ENCODE data around the gene PRICKLE3. TPM values are rescaled to one million over a fixed set of nuclear protein-coding genes. Genes with fewer than 3 reads are reported as not detected.
A peak's percentile ranks its signal among the peaks of the same experiment; 100 is the strongest.

The PRICKLE3 gene
- total and polyA plus RNA-seq, 4 experiments from 2014 or later, result 0.73 to 12.3 (median 8.3) TPM

DNA sequence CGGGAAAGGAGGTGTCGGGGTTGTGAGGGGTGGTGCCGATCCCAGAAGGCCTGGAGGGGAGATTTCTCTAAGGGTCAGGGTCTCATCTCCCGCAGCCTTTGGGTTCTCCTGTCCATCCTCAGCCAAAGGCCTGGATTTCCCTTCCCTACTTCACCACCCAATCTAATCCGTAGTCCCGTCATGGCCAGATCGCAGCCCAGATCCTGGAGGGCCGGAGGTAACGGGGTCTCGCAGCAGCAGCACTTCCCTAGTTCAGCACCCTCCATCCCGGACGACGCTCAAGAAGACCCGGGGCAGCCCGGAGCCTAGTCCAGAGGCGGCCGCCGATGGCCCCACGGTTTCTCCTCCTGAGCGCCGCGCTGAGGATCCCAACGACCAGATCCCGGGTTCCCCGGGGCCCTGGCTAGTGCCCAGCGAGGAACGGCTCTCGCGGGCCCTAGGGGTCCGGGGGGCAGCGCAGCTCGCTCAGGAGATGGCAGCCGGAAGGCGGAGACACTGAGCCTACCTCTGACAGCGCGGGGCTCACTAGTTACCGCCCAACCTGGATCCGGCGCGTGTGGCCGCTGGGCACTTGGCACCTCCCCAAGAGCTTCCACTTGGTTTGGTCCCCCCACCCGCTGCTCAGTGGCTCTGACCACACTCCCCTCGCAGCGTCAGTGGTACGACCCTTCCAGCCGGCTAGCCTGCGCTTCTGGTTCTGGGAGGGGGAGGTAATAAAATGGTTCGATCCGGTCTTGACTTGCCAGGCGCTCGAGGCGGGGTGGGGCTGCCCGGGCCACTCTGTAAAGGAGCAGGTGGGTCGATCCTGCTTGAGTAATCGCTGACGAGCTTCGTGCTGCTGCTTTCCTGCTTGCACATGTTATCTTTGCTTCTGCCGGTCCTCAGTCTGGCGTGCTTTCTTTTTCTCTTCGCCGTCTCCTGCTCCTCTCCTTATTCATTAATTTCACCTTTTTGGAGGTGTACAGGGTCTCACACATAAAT is 20.0 kb downstream of the PRICKLE3 start:
- peak overlapping the region; percentile 85 to 95 (median 88) for H3K4me3 Mint-ChIP-seq
- POLR2A ChIA-PET (ENCODE audit: partially characterized antibody), result interaction anchor here (0.8 to 2.6 kb wide), 22 partner anchors 9 to 365 kb away, joined by 3 to 37 read pairs (median 4); partner anchors contain the start of genes GRIPAP1, HDAC6, PPP1R3F and PRAF2
- no peaks in the 10 kb centered on the region for H3K27me3 Mint-ChIP-seq
- peaks cover 0 to 4% (median 0%) of the 10 kb centered on the region in 8 donors for H3K9me3 Mint-ChIP-seq
- H3K4me1 ChIP-seq (ENCODE audit: insufficient read depth, low read length), result peaks cover 41% of the 10 kb centered on the region
- CTCF ChIA-PET (ENCODE audit: partially characterized antibody), result interaction anchor here (1.0 to 4.8 kb wide), 9 partner anchors 10 to 28 kb away, joined by 3 to 31 read pairs (median 7); partner anchors contain the start of gene PRICKLE3
- no peaks in the 10 kb centered on the region for H3K9me3 ChIP-seq (ENCODE audit: control insufficient read depth in 1 of 2, low read length in 2 of 2)
- peaks cover 0 to 1% of the 10 kb centered on the region in 2 donors for H3K36me3 Mint-ChIP-seq
- DNase-seq, result peak; percentile 70 to 91 (median 78)
- intact Hi-C loops (cut with micrococcal nuclease), result loop anchor here (2.0 to 10.0 kb wide), 2 partner anchors 43 to 91 kb away; partner anchors contain the start of genes GPKOW, PRAF2 and WDR45
- no peaks in the 10 kb centered on the region for H3K27me3 ChIP-seq (ENCODE audit: insufficient read depth, low read length)
- H3K4me3 ChIP-seq (ENCODE audit: low read length in 2 of 2), result peak overlapping the region in 1 of 2 donors; percentile 54
- peak overlapping the region; percentile 93 to 98 (median 97) for H3K27ac Mint-ChIP-seq
- H3K4me1 Mint-ChIP-seq, result peaks cover 14 to 45% (median 29%) of the 10 kb centered on the region in 4 donors
- H3K27ac ChIP-seq (ENCODE audit: low read depth, low read length), result peak overlapping the region; percentile 63
- H3K36me3 ChIP-seq (ENCODE audit: insufficient read depth, low read length), result no peaks in the 10 kb centered on the region

DNA sequence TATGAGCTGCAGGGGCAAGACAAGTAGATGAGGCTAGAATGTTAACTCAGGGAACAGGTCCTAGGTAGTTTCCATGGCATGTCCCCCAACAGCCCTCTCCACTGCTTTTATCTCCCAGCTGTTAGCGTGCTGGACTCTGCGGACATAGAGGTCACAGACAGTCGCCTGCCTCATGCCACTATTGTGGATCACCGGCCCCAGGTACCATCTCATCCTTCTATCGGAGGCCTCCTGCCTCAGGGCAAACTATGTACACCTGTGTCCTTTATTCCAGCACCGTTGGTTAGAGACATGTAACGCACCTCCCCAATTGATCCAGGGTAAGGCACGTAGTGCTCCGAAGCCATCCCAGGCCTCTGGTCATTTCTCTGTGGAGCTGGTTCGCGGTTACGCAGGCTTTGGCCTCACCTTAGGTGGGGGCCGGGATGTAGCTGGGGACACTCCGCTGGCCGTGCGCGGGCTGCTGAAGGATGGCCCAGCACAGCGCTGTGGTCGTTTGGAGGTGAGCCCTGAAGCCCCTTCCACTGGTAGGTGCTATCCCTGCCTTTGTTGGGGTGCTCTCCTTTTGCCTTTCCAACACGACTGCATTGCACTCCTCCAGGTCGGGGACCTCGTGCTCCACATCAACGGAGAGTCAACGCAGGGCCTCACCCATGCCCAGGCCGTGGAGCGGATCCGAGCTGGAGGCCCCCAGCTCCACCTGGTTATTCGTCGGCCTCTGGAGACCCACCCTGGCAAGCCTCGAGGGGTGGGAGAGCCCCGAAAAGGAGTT is 21.4 kb downstream of the PRICKLE3 start:
- DNase-seq, result no peak
- Histone ChIP-seq H3K27ac (ENCODE audit: low read depth, low read length) (peak overlapping the region; percentile 58), H3K4me1 (ENCODE audit: insufficient read depth, low read length) (peaks cover 41% of the 10 kb centered on the region), H3K27me3 (ENCODE audit: insufficient read depth, low read length) (no peaks in the 10 kb centered on the region), H3K9me3 (ENCODE audit: control insufficient read depth in 1 of 2, low read length in 2 of 2) (no peaks in the 10 kb centered on the region), H3K4me3 (ENCODE audit: low read length in 2 of 2) (no peak overlapping the region), H3K36me3 (ENCODE audit: insufficient read depth, low read length) (no peaks in the 10 kb centered on the region)
- Mint-ChIP-seq H3K9me3 (peaks cover 0 to 4% (median 0%) of the 10 kb centered on the region in 8 donors), H3K4me3 (peak overlapping the region in 6 of 8 donors; percentile 70 to 88 (median 80)), H3K4me1 (peaks cover 14 to 45% (median 29%) of the 10 kb centered on the region in 4 donors), H3K27ac (peak overlapping the region in 6 of 7 donors; percentile 32 to 95 (median 94)), H3K36me3 (peaks cover 0 to 1% of the 10 kb centered on the region in 2 donors), H3K27me3 (no peaks in the 10 kb centered on the region)
- ChIA-PET POLR2A (ENCODE audit: partially characterized antibody) (interaction anchor here (0.8 to 2.4 kb wide), 3 partner anchors 16 to 108 kb away, joined by 3 to 11 read pairs (median 5); no protein-coding TSS in a partner anchor), CTCF (ENCODE audit: partially characterized antibody) (interaction anchor here (0.6 to 1.8 kb wide), 4 partner anchors 8 to 28 kb away, joined by 3 to 5 read pairs (median 3); no protein-coding TSS in a partner anchor)
- intact Hi-C loops (cut with micrococcal nuclease), result loop anchor here (5.0 to 10.0 kb wide), 2 partner anchors 90 to 207 kb away; partner anchors contain the start of genes OTUD5, PRAF2 and WDR45

GRCh38 chrX:49163555-49164419 is 22.4 kb downstream of the PRICKLE3 start:
- H3K36me3 Mint-ChIP-seq, result peaks cover 0 to 1% of the 10 kb centered on the region in 2 donors
- Histone ChIP-seq H3K4me1 (ENCODE audit: insufficient read depth, low read length) (peaks cover 41% of the 10 kb centered on the region), H3K9me3 (ENCODE audit: control insufficient read depth in 1 of 2, low read length in 2 of 2) (no peaks in the 10 kb centered on the region), H3K27me3 (ENCODE audit: insufficient read depth, low read length) (no peaks in the 10 kb centered on the region), H3K4me3 (ENCODE audit: low read length in 2 of 2) (peak overlapping the region in 1 of 2 donors; percentile 50), H3K36me3 (ENCODE audit: insufficient read depth, low read length) (no peaks in the 10 kb centered on the region), H3K27ac (ENCODE audit: low read depth, low read length) (peak overlapping the region; percentile 58)
- POLR2A ChIA-PET (ENCODE audit: partially characterized antibody), result interaction anchor here (0.7 to 1.1 kb wide), 6 partner anchors 9 to 715 kb away, joined by 3 to 5 read pairs (median 4); partner anchors contain the start of gene USP27X
- H3K4me1 Mint-ChIP-seq, result peaks cover 14 to 41% (median 29%) of the 10 kb centered on the region in 4 donors
- CTCF ChIA-PET (ENCODE audit: partially characterized antibody), result interaction anchor here (0.7 to 1.8 kb wide), 4 partner anchors 9 to 40 kb away, joined by 3 to 5 read pairs (median 3); partner anchors contain the start of gene GPKOW
- H3K9me3 Mint-ChIP-seq, result peaks cover 0 to 4% (median 0%) of the 10 kb centered on the region in 8 donors
- intact Hi-C loops (cut with micrococcal nuclease), result loop anchor here (5.0 to 10.0 kb wide), 2 partner anchors 89 to 206 kb away; partner anchors contain the start of genes OTUD5, PRAF2 and WDR45
- peak overlapping the region; percentile 83 to 95 (median 92) for H3K27ac Mint-ChIP-seq
- H3K4me3 Mint-ChIP-seq, result peak overlapping the region; percentile 70 to 88 (median 80)
- no peaks in the 10 kb centered on the region for H3K27me3 Mint-ChIP-seq
- peak; percentile 81 to 84 (median 82) for DNase-seq

DNA sequence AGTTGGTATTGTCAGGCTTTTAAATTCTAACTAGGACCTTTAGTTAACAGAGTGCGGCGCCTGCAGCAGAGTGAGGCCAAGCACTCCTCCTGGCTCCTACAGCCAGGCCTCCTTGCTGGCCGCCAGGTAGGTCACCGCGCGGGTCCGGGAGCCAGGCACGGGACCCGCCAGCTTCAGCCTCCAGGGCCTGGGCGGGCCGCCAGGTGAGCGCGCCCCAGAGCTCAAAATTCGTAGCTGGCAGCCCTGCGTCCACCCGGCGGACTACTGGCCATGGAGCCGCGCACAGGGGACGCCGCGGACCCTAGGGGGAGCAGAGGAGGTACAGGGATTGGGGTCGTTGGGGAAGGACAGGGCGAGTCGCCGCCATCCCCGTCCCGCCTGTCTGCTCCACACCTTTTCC is 23.6 kb downstream of the PRICKLE3 start, which contains the start of gene MAGIX:
MAGIX (plus strand) TSS at position 139 of the 400 bp plus-strand sequence; CDS start at position 271, 132 bp downstream.
- Mint-ChIP-seq H3K4me3 (peak within 1 kb of the TSS in 7 of 8 donors; percentile 46 to 77 (median 67)), H3K36me3 (peaks cover 0 to 1% of the 10 kb centered on the region in 2 donors), H3K4me1 (peaks cover 11 to 37% (median 24%) of the 10 kb centered on the region in 4 donors), H3K9me3 (peaks cover 0 to 4% (median 0%) of the 10 kb centered on the region in 8 donors), H3K27ac (peak within 1 kb of the TSS in 5 of 7 donors; percentile 25 to 95 (median 36)), H3K27me3 (no peaks in the 10 kb centered on the region)
- no peaks in the 10 kb centered on the region for H3K27me3 ChIP-seq (ENCODE audit: insufficient read depth, low read length)
- peak within 1 kb of the TSS in 1 of 2 donors; percentile 50 for H3K4me3 ChIP-seq (ENCODE audit: low read length in 2 of 2)
- no peaks in the 10 kb centered on the region for H3K9me3 ChIP-seq (ENCODE audit: control insufficient read depth in 1 of 2, low read length in 2 of 2)
- H3K36me3 ChIP-seq (ENCODE audit: insufficient read depth, low read length), result no peaks in the 10 kb centered on the region
- H3K4me1 ChIP-seq (ENCODE audit: insufficient read depth, low read length), result peaks cover 32% of the 10 kb centered on the region
- no peak for DNase-seq
- CTCF ChIA-PET (ENCODE audit: partially characterized antibody), result no interaction called here
- POLR2A ChIA-PET (ENCODE audit: partially characterized antibody), result no interaction called here
- intact Hi-C loops (cut with micrococcal nuclease), result loop anchor here (5.0 to 10.0 kb wide), 2 partner anchors 88 to 205 kb away; partner anchors contain the start of genes OTUD5, PRAF2 and WDR45
- peak within 1 kb of the TSS; percentile 58 for H3K27ac ChIP-seq (ENCODE audit: low read depth, low read length)

DNA sequence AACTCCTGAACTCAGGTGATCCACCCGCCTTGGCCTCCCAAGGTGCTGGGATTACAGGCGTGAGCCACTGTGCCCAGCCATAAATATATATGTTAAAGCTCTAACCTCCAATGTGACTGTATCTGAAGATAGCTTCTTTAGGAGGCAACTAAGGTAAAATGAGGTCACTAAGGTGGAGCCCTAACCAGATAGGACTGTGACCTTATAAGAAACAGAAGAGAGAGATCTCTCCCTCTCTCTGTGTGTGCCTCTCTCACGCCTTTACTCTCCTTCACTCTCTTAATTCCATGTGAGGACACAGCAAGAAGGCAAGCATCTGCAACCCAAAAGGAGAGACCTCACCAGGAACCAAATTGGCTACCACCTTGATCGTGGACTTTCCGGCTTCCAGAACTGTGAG is 24.5 kb downstream of the PRICKLE3 start:
- H3K4me1 ChIP-seq (ENCODE audit: insufficient read depth, low read length), result peaks cover 22% of the 10 kb centered on the region
- no peaks in the 10 kb centered on the region for H3K36me3 ChIP-seq (ENCODE audit: insufficient read depth, low read length)
- Mint-ChIP-seq H3K4me1 (peaks cover 9 to 27% (median 18%) of the 10 kb centered on the region in 4 donors), H3K4me3 (peak overlapping the region in 1 of 8 donors; percentile 10), H3K27me3 (no peaks in the 10 kb centered on the region), H3K36me3 (peaks cover 0 to 1% of the 10 kb centered on the region in 2 donors), H3K27ac (peak overlapping the region in 2 of 7 donors; percentile 17 to 24), H3K9me3 (peaks cover 0 to 4% (median 0%) of the 10 kb centered on the region in 8 donors)
- no peak for DNase-seq
- no peak overlapping the region for H3K4me3 ChIP-seq (ENCODE audit: low read length in 2 of 2)
- H3K27me3 ChIP-seq (ENCODE audit: insufficient read depth, low read length), result no peaks in the 10 kb centered on the region
- no peak overlapping the region for H3K27ac ChIP-seq (ENCODE audit: low read depth, low read length)
- intact Hi-C loops (cut with micrococcal nuclease), result loop anchor here (5.0 to 10.0 kb wide), 2 partner anchors 87 to 204 kb away; partner anchors contain the start of genes OTUD5, PRAF2 and WDR45
- POLR2A ChIA-PET (ENCODE audit: partially characterized antibody), result no interaction called here
- CTCF ChIA-PET (ENCODE audit: partially characterized antibody), result no interaction called here
- H3K9me3 ChIP-seq (ENCODE audit: control insufficient read depth in 1 of 2, low read length in 2 of 2), result no peaks in the 10 kb centered on the region
